ENCODE data around the gene OCEL1.
A peak's percentile ranks its signal among the peaks of the same experiment; 100 is the strongest.

Gene OCEL1

DNA sequence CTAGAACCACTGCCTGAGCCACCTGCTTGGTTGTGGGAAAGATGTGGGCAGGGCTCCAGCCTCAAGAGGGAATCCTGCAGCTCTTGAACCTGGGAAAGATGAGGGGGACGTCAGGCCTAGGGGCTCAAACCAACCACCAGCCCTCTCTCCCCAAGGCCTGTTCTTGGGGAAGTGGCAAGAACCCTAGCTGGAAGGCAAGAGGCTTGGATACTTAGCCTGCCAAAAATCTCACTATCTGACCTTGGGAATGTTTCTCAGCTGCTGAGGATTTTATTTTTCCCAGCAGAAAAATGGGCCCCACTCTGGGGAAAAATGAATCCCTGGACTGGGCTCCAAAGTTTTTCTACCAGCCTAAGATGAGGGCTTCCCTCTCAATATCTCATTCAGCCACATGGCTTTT lies 33.9 kb downstream of the OCEL1 start (continued):
- TF ChIP-seq ZNF26 (tag by site-specific recombination; IDR thresholded peaks at IDR 0.05): no peak
- TF ChIP-seq ZBTB6 (tag by site-specific recombination; IDR thresholded peaks at IDR 0.05): no peak
- TF ChIP-seq, protein P1, sequence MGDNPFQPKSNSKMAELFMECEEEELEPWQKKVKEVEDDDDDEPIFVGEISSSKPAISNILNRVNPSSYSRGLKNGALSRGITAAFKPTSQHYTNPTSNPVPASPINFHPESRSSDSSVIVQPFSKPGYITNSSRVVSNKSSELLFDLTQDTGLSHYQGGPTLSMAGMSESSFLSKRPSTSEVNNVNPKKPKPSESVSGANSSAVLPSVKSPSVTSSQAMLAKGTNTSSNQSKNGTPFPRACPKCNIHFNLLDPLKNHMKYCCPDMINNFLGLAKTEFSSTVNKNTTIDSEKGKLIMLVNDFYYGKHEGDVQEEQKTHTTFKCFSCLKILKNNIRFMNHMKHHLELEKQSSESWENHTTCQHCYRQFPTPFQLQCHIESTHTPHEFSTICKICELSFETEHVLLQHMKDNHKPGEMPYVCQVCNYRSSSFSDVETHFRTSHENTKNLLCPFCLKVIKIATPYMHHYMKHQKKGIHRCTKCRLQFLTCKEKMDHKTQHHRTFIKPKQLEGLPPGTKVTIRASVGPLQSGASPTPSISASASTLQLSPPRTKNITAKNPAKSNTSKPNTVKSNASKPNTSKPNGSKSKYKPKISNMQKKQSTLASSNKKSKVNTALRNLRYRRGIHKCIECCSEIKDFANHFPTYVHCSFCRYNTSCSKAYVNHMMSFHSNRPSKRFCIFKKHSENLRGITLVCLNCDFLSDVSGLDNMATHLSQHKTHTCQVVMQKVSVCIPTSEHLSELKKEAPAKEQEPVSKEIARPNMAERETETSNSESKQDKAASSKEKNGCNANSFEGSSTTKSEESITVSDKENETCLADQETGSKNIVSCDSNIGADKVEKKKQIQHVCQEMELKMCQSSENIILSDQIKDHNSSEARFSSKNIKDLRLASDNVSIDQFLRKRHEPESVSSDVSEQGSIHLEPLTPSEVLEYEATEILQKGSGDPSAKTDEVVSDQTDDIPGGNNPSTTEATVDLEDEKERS (tag by site-specific recombination; IDR thresholded peaks at IDR 0.05): no peak

- H3K36me3 ChIP-seq (ENCODE audit: control insufficient read depth in 2 of 2, insufficient read depth in 1 of 2, low read length in 2 of 2): no peaks in the 10 kb centered on the region
- peak overlapping the region; percentile 38; the same call in 1 of the 2 replicates for H3K27ac ChIP-seq (ENCODE audit: extremely low read depth, low read depth, low read length)
- no peak overlapping the region for H3K4me3 ChIP-seq (ENCODE audit: low read depth, low read length)
- no peaks in the 10 kb centered on the region for H3K9me3 ChIP-seq (ENCODE audit: control insufficient read depth, insufficient read depth, low read depth, low read length)
- ChIA-PET CTCF (interaction anchor here (0.6 to 3.1 kb wide), 17 partner anchors 8 to 1903 kb away, joined by 3 to 26 read pairs (median 3); partner anchors contain the start of genes OCEL1 and USE1), POLR2A (interaction anchor here (0.6 kb wide), 1 partner anchor 24 kb away, joined by 3 read pairs; no protein-coding TSS in a partner anchor)
- no peaks in the 10 kb centered on the region for H3K4me1 ChIP-seq (ENCODE audit: control insufficient read depth, insufficient read depth, low read length)
- no peak for TF ChIP-seq ZBTB21 (tag by site-specific recombination; IDR thresholded peaks at IDR 0.05)
- peak; percentile 47 for TF ChIP-seq ZNF335 (tag by site-specific recombination; conservative IDR thresholded peaks at IDR 0.05)
- no peak; the same call in 1 of the 2 replicates for TF ChIP-seq ZFHX2 (tag by site-specific recombination; conservative IDR thresholded peaks at IDR 0.05)
- TF ChIP-seq, protein P2, sequence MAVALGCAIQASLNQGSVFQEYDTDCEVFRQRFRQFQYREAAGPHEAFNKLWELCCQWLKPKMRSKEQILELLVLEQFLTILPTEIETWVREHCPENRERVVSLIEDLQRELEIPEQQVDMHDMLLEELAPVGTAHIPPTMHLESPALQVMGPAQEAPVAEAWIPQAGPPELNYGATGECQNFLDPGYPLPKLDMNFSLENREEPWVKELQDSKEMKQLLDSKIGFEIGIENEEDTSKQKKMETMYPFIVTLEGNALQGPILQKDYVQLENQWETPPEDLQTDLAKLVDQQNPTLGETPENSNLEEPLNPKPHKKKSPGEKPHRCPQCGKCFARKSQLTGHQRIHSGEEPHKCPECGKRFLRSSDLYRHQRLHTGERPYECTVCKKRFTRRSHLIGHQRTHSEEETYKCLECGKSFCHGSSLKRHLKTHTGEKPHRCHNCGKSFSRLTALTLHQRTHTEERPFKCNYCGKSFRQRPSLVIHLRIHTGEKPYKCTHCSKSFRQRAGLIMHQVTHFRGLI (tag by site-specific recombination; IDR thresholded peaks at IDR 0.05): peak; percentile 24; the same call in 1 of the 2 replicates
- peak; percentile 29; the same call in 1 of the 2 replicates for TF ChIP-seq ZIC2 (tag by site-specific recombination; IDR thresholded peaks at IDR 0.05)
- TF ChIP-seq INSM2 (tag by site-specific recombination; IDR thresholded peaks at IDR 0.05): no peak
- peak; percentile 45; the same call in 1 of the 2 replicates for TF ChIP-seq ZNF639 (tag by site-specific recombination; IDR thresholded peaks at IDR 0.05)
- TF ChIP-seq ZNF394 (tag by site-specific recombination; IDR thresholded peaks at IDR 0.05; ENCODE audit: borderline replicate concordance): 0 out of 2 replicates have a peak, but pooled peaks have one; percentile 29
- TF ChIP-seq KLF17 (tag by site-specific recombination; IDR thresholded peaks at IDR 0.05): no peak
- TF ChIP-seq, protein P3, sequence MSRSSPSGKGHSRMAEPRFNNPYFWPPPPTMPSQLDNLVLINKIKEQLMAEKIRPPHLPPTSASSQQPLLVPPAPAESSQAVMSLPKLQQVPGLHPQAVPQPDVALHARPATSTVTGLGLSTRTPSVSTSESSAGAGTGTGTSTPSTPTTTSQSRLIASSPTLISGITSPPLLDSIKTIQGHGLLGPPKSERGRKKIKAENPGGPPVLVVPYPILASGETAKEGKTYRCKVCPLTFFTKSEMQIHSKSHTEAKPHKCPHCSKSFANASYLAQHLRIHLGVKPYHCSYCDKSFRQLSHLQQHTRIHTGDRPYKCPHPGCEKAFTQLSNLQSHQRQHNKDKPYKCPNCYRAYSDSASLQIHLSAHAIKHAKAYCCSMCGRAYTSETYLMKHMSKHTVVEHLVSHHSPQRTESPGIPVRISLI (tag by site-specific recombination; IDR thresholded peaks at IDR 0.05): peak; percentile 66; the same call in 1 of the 2 replicates
- TF ChIP-seq, protein P4, sequence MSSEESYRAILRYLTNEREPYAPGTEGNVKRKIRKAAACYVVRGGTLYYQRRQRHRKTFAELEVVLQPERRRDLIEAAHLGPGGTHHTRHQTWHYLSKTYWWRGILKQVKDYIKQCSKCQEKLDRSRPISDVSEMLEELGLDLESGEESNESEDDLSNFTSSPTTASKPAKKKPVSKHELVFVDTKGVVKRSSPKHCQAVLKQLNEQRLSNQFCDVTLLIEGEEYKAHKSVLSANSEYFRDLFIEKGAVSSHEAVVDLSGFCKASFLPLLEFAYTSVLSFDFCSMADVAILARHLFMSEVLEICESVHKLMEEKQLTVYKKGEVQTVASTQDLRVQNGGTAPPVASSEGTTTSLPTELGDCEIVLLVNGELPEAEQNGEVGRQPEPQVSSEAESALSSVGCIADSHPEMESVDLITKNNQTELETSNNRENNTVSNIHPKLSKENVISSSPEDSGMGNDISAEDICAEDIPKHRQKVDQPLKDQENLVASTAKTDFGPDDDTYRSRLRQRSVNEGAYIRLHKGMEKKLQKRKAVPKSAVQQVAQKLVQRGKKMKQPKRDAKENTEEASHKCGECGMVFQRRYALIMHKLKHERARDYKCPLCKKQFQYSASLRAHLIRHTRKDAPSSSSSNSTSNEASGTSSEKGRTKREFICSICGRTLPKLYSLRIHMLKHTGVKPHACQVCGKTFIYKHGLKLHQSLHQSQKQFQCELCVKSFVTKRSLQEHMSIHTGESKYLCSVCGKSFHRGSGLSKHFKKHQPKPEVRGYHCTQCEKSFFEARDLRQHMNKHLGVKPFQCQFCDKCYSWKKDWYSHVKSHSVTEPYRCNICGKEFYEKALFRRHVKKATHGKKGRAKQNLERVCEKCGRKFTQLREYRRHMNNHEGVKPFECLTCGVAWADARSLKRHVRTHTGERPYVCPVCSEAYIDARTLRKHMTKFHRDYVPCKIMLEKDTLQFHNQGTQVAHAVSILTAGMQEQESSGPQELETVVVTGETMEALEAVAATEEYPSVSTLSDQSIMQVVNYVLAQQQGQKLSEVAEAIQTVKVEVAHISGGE (tag by site-specific recombination; conservative IDR thresholded peaks at IDR 0.05; ENCODE audit: low read depth): no peak
- TF ChIP-seq ZNF398 (tag by site-specific recombination; IDR thresholded peaks at IDR 0.05): no peak
Measured at GRCh38 chr19:17260842-17261325, 34.9 kb downstream of the OCEL1 start.

All from HEK293 (cell line).